Renal pelvis (tissue), 4 donors: ENCODE data around the gene FLVCR1. TPM values are rescaled to one million over a fixed set of nuclear protein-coding genes. Genes with fewer than 3 reads are reported as not detected.
"Not testable (repeated sequence)": the region's sequence is repeated elsewhere in the genome, so short reads cannot be mapped to it uniquely, and the experiment has no call there.

Experiments used
- DNase-seq: peaks from one replicate; pipeline ENCODE4 v3.0.0-alpha.2; 2013
- polyA plus RNA-seq, 3 donors: library from polyadenylated mRNA; unstranded; fragments of 120-200 nt; gene quantifications; one replicate each; pipeline ENCODE4 v1.2.1, GENCODE V29; 2013; ENCODE audit not compliant: insufficient read length in 3 of 3

Gene FLVCR1
- polyA plus RNA-seq, 3 donors, result 15.1 to 32.3 (median 28.2) TPM

DNA sequence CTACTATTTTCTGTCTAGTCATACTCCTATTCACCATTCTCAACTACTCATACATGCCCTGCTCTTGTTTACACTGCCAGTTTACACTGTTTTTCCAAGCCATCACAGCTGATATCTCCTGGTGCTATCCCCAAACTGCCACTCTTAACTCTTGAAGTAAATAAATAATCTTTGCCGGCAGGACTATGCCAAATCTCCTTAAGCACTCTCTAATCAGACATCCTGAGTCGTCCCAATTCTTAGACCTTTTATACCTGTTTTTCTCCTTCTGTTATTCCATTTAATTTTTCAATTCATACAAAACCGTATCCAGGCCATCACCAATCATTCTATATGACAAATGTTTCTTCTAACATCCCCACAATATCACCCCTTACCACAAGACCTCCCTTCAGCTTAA is 55.6 kb downstream of the FLVCR1 start:
- DNase-seq, result not testable (repeated sequence)

DNA sequence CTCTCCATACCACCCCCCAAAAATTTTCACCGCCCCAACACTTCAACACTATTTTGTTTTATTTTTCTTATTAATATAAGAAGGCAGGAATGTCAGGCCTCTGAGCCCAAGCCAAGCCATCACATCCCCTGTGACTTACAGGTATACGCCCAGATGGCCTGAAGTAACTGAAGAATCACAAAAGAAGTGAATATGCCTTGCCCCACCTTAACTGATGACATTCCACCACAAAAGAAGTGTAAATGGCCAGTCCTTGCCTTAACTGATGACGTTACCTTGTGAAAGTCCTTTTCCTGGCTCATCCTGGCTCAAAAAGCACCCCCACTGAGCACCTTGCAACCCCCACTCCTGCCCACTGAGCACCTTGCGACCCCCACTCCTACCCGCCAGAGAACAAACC is 56.0 kb downstream of the FLVCR1 start:
- DNase-seq, result not testable (repeated sequence)

DNA sequence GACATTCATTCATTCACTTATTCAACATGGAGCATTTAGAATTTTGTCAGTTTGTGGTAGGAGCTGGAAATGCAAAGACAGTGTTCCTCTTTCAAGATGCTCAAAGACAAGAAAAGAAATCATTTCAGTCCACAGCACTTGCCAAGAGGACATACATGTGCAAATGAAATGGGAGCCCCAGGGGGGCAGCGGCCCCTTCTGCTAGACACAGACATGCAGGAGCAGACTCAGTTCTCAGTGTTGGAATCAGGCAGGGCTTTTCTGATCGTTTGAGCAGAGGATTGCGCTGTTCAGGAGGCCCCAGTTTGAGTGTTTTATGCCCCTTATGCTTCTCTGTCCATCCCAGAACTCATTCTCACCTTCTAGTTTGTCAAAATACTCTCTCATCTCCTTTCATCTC is 56.7 kb downstream of the FLVCR1 start:
- DNase-seq, result no peak

DNA sequence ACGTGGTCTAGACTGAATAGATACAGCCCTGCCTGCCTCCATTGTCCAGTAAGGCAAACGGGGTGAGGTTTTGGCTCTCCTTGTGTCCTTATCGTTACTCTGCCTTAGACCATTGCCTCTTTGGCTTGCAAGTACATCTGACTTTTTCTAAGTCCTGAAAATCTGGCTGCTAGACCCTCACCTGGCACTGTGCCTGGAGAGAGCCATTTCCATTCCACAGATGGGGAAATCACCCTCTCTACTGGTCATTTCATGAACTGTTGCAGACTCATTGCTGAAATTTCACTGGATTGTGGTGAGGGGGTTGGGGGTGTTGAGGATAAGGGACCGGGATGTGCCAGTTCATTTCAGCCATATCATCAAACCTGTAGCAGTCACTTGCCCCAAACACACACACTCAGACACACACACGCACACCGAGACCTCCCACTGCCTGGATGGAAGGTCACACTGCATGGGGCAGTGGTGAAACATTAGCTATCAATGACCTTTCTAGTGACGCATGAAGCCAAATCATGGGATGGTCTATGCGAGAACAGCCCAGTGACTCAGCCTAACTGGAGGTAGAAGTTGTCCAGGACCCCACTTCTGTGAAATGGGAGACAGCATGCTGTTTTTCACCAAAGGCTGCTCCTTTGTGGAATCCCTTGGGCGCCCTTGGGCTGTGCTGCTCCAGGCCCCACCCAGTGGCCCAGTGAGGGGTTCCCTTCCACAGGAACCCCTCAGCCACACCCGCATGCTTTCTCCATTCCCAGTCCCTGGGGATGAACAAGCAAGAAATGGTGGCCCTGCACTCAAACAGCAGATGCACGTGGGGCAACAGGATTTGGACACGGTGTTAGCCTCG is 57.4 kb downstream of the FLVCR1 start:
- peak; percentile 58 for DNase-seq

DNA sequence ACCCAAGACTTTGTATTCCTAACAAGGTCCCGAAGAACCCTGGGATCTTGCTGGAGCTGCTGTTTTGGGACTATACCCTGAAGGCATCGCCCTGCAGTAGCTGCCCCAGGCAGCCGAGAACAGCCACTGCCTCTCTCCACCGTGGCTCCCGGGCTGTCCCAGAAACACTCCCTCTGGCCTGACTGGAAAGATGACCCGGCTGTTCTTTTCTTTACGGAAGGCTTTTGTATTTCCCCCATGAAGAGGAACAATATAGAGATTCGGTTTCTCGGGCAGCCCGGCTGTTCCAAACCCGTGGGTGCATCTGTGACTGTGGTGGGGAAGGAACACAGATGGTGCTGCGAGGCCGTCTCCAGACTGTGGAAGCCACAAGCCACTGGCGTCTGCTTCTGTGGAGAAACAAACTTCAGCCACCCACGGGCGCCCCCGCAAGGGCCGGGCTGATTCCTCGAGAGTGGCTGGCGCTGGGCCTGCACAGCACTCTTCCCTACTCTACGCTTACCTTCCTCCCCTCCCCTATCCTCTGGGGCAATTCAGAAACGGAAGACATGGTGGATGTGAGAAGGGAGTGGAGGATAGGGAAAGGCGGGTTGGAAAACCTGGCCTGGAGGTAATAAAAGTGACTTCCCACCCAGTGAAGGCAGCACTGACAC is 58.5 kb downstream of the FLVCR1 start:
- DNase-seq, result peak; percentile 50

DNA sequence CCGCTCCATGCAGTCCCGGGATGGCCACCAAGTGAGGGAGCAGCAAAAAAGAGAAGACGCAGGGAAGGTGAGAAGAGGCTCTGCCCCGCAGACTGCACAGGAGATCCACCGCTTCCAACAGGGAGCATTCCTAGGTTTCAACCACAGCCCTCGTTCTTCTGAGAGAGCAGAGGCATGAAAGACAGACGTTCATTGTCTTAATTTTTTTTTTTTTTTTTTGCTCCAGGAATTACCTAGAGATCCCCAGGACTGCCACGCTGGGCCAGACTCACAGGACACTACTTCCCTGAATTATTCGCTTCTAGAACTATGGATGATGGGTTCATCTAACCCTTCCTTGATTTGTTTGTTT is 59.0 kb downstream of the FLVCR1 start:
- no peak for DNase-seq

DNA sequence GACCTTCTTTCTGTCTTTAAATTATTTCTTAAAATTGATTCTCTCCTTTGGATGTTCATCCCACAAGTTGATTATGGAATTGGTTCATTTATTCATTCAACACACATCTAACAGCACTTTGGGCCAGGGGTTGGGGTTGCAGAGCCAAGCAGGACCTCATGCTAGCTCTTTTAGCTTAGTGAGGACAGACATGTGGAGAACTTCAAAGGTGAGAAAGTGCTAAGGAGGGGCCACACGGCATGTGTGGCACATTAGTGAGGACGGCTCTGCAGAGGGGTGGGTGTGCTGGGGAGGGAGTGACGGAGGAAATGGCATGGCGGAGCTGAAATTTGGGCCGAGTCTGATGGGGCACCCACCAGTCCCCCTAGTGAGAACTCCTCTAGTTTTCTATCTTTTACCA is 59.8 kb downstream of the FLVCR1 start:
- no peak for DNase-seq

DNA sequence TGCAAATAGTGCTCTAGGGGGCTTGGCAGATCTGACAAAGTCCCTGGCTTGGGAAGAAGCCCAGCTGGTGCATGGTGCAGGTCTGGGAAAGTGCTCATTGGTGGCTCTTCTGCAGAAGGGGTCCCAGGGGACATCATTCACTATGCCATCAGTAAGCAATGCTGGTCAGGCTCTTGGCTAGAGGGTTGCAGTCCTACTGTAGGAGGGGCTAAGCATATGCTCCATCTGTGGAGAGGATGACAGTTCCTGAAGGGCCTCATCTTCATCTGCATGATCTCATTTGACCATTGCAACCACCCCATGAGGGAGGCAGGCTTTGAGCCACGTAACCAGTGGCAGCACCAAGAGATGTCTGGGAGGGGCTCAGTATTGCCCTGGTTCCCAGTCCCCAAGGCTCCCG is 60.7 kb downstream of the FLVCR1 start:
- DNase-seq, result no peak

DNA sequence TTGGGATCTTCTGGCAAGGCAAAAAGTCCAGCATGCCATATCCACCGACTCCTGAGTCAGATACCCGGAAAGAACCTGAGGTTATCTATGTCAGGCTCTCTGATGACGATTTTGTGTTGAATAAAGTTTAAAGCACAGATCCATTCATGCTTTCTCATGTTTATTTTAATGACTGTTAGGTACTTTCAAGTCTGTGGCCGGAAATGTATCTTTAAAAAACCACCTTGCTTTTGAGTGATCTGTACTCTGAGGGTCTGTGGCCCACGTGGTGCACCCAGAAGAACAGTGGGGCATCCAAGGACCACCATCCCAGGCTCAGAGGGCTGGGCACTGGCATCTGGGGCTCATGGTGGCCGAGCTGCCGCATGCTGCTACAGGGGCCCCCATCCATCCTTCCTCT is 62.2 kb downstream of the FLVCR1 start:
- no peak for DNase-seq

DNA sequence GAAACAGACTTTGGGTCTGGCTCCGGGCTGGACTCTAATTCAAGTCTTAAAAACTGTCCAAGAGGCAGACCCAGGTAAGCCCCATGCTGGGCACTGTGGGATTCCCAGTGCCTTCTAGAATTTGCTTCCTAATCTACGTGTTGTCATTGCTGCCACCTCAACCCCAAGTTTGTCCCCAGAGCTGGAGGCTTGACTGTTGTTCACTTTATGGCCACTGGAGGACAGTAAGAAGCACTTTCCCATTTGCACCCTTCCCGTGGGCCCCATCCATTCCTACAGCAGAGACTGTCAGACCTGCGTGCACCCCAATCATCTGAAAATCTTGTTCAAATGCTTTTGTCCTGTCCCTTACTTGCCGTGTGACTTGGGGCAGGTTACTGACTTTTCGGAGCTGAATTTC is 62.8 kb downstream of the FLVCR1 start:
- DNase-seq, result no peak

DNA sequence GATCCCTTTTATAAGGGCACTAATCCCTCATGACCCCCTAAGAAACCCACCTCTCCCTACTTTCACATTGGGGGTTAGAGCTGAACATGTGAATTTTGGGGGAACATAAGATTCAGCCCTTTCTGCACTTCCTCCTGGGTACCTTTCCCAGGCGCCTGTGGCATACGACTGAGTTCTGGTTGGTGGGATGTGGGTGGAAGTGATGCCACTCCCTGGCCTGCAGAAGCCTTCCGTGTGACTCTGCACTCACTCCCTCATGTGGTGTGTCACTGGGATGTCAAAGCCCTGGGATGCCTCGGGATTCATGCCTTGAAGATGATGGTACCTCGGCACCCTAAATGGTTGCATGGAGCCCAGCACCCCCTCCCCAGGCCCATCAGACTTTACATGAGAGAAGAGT is 63.9 kb downstream of the FLVCR1 start:
- no peak for DNase-seq

DNA sequence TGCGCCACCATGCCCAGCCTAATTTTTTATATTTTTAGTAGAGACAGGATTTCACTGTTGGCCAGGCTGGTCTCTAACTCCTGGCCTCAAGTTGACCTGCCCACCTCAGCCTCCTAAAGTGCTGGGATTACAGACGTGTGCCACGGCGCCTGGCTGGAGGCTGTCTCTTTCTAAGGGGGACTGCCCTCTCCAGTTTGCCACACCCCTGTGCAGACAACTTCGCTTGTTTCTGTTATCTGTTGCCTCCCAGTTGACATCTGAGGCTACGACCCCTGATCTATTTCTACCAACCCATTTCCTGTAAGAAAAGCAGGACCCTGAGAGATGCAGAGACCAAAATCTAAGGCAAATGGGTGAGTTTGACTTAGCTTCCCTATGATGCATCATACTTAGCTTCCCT is 68.3 kb downstream of the FLVCR1 start:
- no peak for DNase-seq

DNA sequence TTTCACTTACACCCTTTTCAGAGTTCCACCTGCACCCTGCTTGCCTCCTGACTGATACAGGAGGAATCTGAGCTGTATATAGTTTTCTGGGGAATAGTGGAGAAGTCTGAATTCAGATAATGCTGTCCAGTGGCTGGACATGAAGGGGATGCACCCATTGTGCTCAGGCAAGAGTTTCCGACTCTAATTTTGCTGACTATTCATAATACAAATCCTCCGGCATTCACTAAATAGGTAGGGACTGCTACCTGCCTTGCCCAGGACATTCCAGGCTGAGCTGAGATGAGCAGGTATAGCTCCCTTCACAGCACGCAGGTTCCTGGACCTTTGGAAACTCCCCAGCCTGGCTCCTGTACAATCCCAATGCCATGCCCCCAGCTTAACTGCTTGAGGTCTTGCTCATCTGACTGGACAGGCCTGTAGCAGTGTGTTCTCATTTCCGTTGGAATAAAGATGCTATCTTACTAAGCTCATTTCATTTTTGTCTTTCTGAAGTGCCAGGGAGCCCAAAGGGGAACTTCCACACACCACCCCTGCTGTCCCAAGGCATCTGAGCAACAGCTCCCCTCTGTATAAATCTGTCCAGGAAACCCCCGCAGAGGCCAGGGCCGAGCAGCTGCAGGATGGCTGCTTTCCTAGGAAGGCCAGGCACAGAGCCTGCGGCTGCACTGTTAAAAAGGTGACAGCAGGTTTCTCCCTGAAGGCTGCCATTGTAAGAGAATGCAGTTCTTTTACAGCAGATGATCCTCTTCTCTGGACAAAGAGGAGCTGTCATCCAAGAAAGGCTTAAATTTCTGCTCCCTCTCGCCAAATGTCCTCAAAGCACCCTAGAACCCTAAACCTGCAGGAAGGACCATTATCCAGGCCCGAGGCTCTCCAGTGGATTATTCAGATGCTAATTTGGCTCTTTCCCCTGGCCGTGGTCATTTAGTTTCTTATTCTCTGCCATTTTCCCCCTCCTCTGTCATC is 70.5 kb downstream of the FLVCR1 start:
- DNase-seq, result no peak

DNA sequence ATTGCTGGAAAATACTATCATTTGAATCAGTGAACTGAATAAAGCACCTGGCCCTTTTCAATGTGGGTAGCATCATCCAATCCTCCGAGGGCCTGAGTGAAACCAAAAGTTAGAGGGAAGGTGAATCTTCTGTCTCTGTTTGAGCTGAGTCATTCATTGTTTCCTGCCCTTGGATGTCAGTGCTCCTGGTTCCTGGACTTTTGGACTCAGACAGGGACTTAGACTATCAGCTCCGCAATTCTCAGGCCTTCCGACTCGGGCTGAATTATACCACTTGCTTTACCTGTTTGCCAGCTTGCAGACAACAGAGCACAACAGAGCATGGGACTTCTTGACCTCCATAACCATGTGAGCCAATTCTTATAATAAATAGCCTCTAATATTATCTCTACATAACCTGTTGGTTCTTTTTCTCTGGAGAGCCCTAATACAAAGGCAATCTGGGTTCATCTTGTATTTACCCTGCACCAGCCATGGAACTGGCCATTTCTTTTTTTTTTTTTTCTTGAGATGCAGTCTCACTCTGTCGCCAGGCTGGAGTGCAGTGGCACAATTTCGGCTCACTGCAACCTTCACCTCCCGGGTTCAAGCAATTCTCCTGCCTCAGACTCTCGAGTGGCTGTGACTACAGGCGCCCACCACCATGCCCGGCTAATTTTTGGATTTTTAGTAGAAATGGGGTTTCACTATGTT is 73.1 kb downstream of the FLVCR1 start:
- DNase-seq, result no peak

DNA sequence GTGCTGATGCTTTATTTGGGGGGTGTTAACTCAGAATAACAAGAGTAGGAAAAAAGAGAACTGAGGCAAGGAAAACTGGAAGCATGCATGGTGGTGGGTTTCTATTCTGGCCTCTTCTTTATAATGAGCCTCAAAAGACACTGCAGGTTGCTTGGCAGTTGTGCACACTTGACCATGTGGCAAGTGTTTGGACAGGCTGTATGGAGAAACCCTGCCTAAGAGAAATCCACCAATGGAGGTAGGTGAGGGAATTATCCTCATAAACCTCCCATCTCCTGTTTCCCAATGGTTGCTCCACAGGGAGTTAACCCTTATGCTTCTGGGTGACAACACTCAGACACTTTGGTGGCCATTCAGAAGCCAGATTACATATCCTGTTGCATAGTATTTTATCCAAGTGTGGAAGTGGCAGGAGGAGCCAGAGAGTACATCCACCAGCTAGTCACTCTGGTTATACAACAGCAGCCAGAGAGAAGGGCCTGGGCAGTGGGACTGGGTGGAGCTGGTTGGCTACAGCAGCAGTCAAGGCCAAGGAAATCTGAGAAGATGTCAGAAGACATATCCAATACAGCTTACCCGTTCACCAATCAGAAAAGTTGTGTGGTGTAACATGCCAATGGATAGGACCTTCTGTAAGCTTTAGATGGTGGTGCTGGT is 75.9 kb downstream of the FLVCR1 start:
- no peak for DNase-seq

DNA sequence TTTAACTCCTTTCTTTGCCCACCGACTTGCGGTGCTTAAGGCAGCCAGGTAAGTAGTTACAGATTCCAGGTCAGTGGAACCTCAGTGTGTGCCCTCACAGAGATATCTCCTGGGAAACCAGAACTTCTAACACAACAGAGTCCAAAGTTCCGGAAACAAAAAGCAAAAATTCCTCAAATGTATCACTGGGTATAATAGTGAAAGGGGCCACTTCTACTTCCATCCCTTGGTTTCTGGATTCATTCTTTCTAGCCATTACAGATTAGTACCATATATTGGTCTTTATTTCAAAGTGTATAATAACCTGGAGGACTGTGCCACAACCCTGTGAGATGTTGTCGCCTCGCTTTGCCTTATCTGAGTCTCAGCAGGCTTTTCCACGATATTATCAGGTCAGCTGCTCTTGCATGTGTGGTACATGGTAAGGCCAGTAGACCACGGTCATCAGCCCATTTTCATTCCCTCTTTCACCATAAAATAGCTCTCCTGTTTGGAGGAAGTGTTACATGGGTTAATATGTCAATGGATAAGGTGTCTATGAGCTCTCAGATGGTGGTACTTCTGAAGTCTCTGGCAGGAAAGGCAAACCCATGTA is 77.4 kb downstream of the FLVCR1 start:
- no peak for DNase-seq

DNA sequence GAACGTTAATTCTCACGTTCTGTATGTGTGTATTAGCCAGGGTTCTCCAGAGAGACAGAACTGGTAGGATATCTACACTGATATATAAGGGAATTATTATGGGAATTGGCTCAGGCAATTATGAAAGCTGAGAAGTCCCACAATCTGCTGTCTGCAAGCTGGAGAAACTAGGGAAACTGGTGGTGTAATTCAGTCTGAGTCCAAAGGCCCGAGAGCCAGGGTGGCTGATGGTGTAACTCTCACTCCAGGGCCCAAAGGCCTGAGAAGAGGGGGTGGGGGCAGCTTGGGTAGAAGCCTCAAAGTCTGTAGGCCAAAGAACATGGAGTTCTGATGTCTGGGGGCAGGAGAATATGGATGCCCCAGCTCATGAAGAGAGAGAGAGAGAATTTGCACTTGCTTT is 79.0 kb downstream of the FLVCR1 start:
- DNase-seq, result no peak

DNA sequence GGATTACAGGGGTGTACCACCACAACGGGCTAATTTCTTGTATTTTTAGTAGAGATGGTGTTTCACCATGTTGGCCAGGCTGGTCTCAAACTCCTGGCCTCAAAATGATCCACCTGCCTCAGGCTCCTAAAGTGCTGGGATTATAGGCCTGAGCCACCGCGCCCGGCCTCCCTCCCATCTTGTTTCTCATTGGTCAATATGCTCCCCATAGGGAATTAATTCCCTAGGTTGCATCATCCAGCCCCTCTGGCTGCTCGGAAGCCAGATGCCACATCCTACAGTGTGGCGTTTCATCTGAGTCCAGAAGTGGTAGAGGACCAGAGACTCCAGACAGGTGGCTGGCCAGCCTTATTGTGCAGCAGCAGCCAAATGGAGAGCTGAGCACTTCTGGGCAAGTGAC is 80.8 kb downstream of the FLVCR1 start:
- DNase-seq, result no peak

DNA sequence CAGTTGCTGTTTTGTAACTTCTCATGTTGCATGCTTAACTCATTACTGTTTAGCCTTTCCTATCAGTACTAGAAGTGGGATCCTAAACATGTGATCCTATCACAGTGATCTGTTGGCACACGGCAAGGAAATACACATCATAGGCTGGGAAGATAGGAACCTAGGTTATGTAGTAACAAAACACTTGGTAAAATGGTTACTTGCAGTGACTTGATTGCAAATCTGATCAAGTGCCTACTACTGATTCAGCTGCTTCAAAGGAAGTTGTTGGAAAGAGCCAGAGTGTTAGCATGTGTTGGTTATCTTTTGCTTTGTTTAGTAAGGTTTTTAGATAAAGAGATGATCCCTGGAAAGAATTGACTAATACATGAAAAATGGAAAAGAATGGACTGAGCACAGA is 83.4 kb downstream of the FLVCR1 start:
- no peak for DNase-seq

DNA sequence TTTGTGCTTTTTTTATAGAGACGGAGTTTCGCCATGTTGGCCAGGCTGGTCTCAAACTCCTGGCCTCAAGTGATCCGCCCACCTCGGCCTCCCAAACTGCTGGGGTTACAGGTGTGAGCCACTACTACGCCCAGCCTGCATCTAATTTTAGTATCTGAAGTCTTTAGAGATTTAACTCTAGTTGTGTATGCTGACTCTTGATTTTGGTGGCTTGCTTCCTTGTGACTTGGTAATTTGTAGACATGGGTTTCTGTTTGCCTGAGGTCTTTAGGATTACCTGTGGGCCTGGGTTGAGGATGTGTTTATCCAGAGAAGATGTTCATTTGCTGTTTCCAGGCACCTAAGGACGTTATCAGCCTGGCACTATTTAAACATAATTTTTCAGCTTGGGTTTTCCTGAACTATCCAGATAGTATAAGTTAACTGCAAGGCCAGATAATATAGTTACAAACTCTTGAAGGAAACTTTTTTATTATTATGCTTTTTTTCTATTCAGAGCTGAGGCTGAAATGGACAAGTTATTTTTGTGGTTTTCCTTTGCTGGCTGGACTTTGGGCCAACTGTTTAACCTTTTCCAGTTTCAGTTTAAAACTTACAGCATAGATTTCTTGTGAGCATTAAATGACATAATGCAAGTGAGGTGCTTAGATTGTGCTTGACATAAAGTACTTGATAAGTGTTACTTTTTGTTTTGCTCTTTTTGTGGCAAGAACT is 84.8 kb downstream of the FLVCR1 start:
- DNase-seq, result no peak
